ENCODE data around the gene KCNJ6. TPM values are rescaled to one million over a fixed set of nuclear protein-coding genes. Genes with fewer than 3 reads are reported as not detected.

KCNJ6 gene
- total RNA-seq, 2 donors from 2014 or later, result 0.33 TPM; not detected in 1

GRCh38 chr21:37658121-37658816, 258.0 kb downstream of the KCNJ6 start:
- Histone ChIP-seq H3K4me1 (ENCODE audit: control insufficient read depth, insufficient read depth, low read length) (no peaks in the 10 kb centered on the region), H3K9me3 (ENCODE audit: control insufficient read depth, low read length) (no peaks in the 10 kb centered on the region), H3K9ac (ENCODE audit: extremely low read depth, low read length, poor library complexity, severe bottlenecking) (no peak overlapping the region), H3K27ac (ENCODE audit: low read depth, low read length) (no peak overlapping the region), H3K27me3 (ENCODE audit: control insufficient read depth, insufficient read depth, low read length, poor library complexity, severe bottlenecking) (no peaks in the 10 kb centered on the region), H3K36me3 (ENCODE audit: control insufficient read depth, insufficient read depth, low read length) (no peaks in the 10 kb centered on the region), H3K4me3 (ENCODE audit: low read length) (no peak overlapping the region)
- H3K27ac Mint-ChIP-seq, result no peak overlapping the region
- TF ChIP-seq, protein P1, sequence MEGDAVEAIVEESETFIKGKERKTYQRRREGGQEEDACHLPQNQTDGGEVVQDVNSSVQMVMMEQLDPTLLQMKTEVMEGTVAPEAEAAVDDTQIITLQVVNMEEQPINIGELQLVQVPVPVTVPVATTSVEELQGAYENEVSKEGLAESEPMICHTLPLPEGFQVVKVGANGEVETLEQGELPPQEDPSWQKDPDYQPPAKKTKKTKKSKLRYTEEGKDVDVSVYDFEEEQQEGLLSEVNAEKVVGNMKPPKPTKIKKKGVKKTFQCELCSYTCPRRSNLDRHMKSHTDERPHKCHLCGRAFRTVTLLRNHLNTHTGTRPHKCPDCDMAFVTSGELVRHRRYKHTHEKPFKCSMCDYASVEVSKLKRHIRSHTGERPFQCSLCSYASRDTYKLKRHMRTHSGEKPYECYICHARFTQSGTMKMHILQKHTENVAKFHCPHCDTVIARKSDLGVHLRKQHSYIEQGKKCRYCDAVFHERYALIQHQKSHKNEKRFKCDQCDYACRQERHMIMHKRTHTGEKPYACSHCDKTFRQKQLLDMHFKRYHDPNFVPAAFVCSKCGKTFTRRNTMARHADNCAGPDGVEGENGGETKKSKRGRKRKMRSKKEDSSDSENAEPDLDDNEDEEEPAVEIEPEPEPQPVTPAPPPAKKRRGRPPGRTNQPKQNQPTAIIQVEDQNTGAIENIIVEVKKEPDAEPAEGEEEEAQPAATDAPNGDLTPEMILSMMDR (conservative IDR thresholded peaks at IDR 0.05), result no peak
- H3K4me1 Mint-ChIP-seq, result peaks cover 5% of the 10 kb centered on the region
- H3K4me3 Mint-ChIP-seq, result no peak overlapping the region
- H3K36me3 Mint-ChIP-seq (ENCODE audit: low read depth), result no peaks in the 10 kb centered on the region
- H3K9me3 Mint-ChIP-seq, result peaks cover 6% of the 10 kb centered on the region
- H3K27me3 Mint-ChIP-seq (ENCODE audit: insufficient read depth), result no peaks in the 10 kb centered on the region
- 78 to 90% methylated on average over 8 to 10 of the region's 10 CpGs for WGBS, 2 experiments (ENCODE audit: insufficient coverage in 1 of 2, insufficient read length in 1 of 2)
- DNase-seq, result no peak

DNA sequence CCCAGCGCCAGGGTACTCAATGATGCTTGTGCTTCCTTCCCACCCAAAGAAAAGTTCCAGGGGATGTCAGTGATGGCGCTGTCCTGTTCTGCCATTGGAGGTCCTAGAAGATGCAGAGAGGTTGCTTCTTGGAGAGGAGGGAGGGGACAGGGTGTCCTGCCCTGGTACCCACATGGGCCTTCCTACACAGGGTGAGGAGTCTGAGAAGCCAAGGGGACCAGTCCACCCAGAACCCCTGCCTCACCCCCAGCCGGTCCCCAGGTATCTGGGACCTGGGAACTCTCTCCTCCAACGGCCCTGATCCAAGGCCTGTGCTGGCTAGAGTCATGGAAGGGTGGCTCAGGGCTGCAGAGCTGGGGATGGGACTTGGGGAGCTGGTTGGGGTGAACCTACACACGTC, 259.4 kb downstream of the KCNJ6 start:
- no peak overlapping the region for H3K4me3 Mint-ChIP-seq
- no peaks in the 10 kb centered on the region for H3K9me3 Mint-ChIP-seq
- TF ChIP-seq, protein P1 (conservative IDR thresholded peaks at IDR 0.05), result no peak

GRCh38 chr21:37655611-37656300, 260.5 kb downstream of the KCNJ6 start:
- TF ChIP-seq, protein P1 (conservative IDR thresholded peaks at IDR 0.05), result no peak
- H3K4me1 Mint-ChIP-seq, result peaks cover 5% of the 10 kb centered on the region
- no peak overlapping the region for H3K4me3 Mint-ChIP-seq
- DNase-seq, result no peak
- H3K9ac ChIP-seq (ENCODE audit: extremely low read depth, low read length, poor library complexity, severe bottlenecking), result no peak overlapping the region
- WGBS, 2 experiments (ENCODE audit: insufficient coverage in 1 of 2, insufficient read length in 1 of 2), result 90 to 98% methylated on average over 5 to 6 of the region's 6 CpGs
- H3K27me3 Mint-ChIP-seq (ENCODE audit: insufficient read depth), result no peaks in the 10 kb centered on the region
- H3K4me3 ChIP-seq (ENCODE audit: low read length), result no peak overlapping the region
- no peak overlapping the region for H3K27ac ChIP-seq (ENCODE audit: low read depth, low read length)
- H3K36me3 Mint-ChIP-seq (ENCODE audit: low read depth), result no peaks in the 10 kb centered on the region
- no peaks in the 10 kb centered on the region for H3K36me3 ChIP-seq (ENCODE audit: control insufficient read depth, insufficient read depth, low read length)
- H3K9me3 Mint-ChIP-seq, result no peaks in the 10 kb centered on the region
- H3K9me3 ChIP-seq (ENCODE audit: control insufficient read depth, low read length), result no peaks in the 10 kb centered on the region
- no peak overlapping the region for H3K27ac Mint-ChIP-seq
- no peaks in the 10 kb centered on the region for H3K27me3 ChIP-seq (ENCODE audit: control insufficient read depth, insufficient read depth, low read length, poor library complexity, severe bottlenecking)
- no peaks in the 10 kb centered on the region for H3K4me1 ChIP-seq (ENCODE audit: control insufficient read depth, insufficient read depth, low read length)

More for the DNA sequence above, 259.4 kb downstream of the KCNJ6 start:
- no peak overlapping the region for H3K4me3 ChIP-seq (ENCODE audit: low read length)
- 90 to 92% methylated on average over 2 to 5 of the region's 5 CpGs for WGBS, 2 experiments (ENCODE audit: insufficient coverage in 1 of 2, insufficient read length in 1 of 2)
- H3K27me3 ChIP-seq (ENCODE audit: control insufficient read depth, insufficient read depth, low read length, poor library complexity, severe bottlenecking), result no peaks in the 10 kb centered on the region
- H3K27ac ChIP-seq (ENCODE audit: low read depth, low read length), result no peak overlapping the region
- H3K9ac ChIP-seq (ENCODE audit: extremely low read depth, low read length, poor library complexity, severe bottlenecking), result no peak overlapping the region
- Mint-ChIP-seq H3K27ac (no peak overlapping the region), H3K27me3 (ENCODE audit: insufficient read depth) (no peaks in the 10 kb centered on the region), H3K4me1 (peaks cover 5% of the 10 kb centered on the region), H3K36me3 (ENCODE audit: low read depth) (no peaks in the 10 kb centered on the region)
- no peaks in the 10 kb centered on the region for H3K4me1 ChIP-seq (ENCODE audit: control insufficient read depth, insufficient read depth, low read length)
- H3K9me3 ChIP-seq (ENCODE audit: control insufficient read depth, low read length), result no peaks in the 10 kb centered on the region
- no peaks in the 10 kb centered on the region for H3K36me3 ChIP-seq (ENCODE audit: control insufficient read depth, insufficient read depth, low read length)
- DNase-seq, result no peak
